ENCODE results near the gene NUDCD3.

DNA sequence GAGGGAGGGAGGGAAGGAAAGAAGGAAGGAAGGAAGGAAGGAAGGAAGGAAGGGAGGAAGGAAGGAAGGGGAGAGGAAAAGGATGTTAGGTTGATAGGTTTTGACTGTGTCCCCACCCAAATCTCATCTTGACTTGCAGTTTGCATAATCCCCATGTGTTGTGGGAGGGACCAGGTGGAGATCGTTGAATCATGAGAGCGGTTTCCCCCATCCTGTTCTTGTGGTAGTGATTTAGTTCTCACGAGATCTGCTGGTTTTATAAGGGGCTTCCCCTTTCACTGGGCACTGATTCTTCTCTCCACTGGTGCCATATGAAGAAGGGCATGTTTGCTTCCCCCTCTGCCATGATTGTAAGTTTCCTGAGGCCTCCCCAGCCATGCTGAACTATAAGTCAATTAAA lies 15.1 kb upstream of the NUDCD3 start:
- TF ChIP-seq CTCF (IDR thresholded peaks at IDR 0.05) (no peak), POLR2A (IDR thresholded peaks at IDR 0.05; ENCODE audit: low read depth) (no peak)

All from esophagus muscularis mucosa (tissue), 3 donors.